Measurements from ENCODE around the gene PRRX1. TPM values are rescaled to one million over a fixed set of nuclear protein-coding genes. Genes with fewer than 3 reads are reported as not detected.

The PRRX1 gene
- total and polyA plus RNA-seq, 2 of the 13 experiments (the other 11 are each of a cell fraction or from before 2014, with no cell fraction given) = not detected

- H3K4me3 ChIP-seq (replicated peaks in 1 of 3; ENCODE audit: insufficient read depth in 1 of 3, low read depth in 2 of 3, low read length in 3 of 3) = no peak overlapping the region
- in situ Hi-C loops (cut with HindIII; ENCODE audit: extremely low pct_ligation_motif_present, low pct_unique_long_range_greater_than_20kb) = no loop called here
- DNase-seq (ENCODE audit: low spot score) (no peak), ATAC-seq (no peak), FAIRE-seq (no peak)
- H3K4me1 ChIP-seq (ENCODE audit: insufficient read depth, low read length) = no peaks in the 10 kb centered on the region
- BruUV-seq (replicated peaks) = no TSS peak
- 47% methylated on average over 2 of the region's 2 CpGs for WGBS (ENCODE audit: low lambda C conversion rate)
- intact Hi-C loops (cut with micrococcal nuclease; ENCODE audit: unreplicated experiment) = no loop called here
- no peak overlapping the region for H3K9ac ChIP-seq (ENCODE audit: insufficient read depth, low read depth, low read length)
- H4K20me1 ChIP-seq (ENCODE audit: insufficient read depth, low read length) = no peaks in the 10 kb centered on the region
- H3K27me3 ChIP-seq (ENCODE audit: control insufficient read depth in 1 of 2, insufficient read depth in 2 of 2, low read length in 2 of 2) = no peaks in the 10 kb centered on the region
- TF ChIP-seq NFIC (IDR thresholded peaks at IDR 0.05; ENCODE audit: low read length) (no peak), MED1 (CRISPR knock-in tag; IDR thresholded peaks at IDR 0.05) (no peak), TOPORS (CRISPR knock-in tag; IDR thresholded peaks at IDR 0.05) (no peak), HHEX (CRISPR knock-in tag; IDR thresholded peaks at IDR 0.05) (no peak), ZNF121 (CRISPR knock-in tag; IDR thresholded peaks at IDR 0.05) (no peak), ZNF24 (IDR thresholded peaks at IDR 0.05) (no peak), ETS1 (CRISPR knock-in tag; IDR thresholded peaks at IDR 0.05) (no peak), BCLAF1 (IDR thresholded peaks at IDR 0.05) (no peak), MTF1 (CRISPR knock-in tag; IDR thresholded peaks at IDR 0.05) (no peak)
- POLR2A ChIA-PET = no interaction called here
- H3K9me3 ChIP-seq (ENCODE audit: low read length) = no peaks in the 10 kb centered on the region
- H3K4me2 ChIP-seq (ENCODE audit: low read depth, low read length) = no peak overlapping the region
- CTCF ChIA-PET (ENCODE audit: low intra/inter-chr PET ratio, low total read pairs) = no interaction called here
- no peak overlapping the region for H2AFZ ChIP-seq (ENCODE audit: low read length)
- no peaks in the 10 kb centered on the region for H3K79me2 ChIP-seq (ENCODE audit: insufficient read depth, low read length)
- no peak overlapping the region for H3K27ac ChIP-seq (ENCODE audit: extremely low read length, insufficient read depth, low read length)
- H3K36me3 ChIP-seq (replicated peaks in 1 of 2; ENCODE audit: control insufficient read depth in 1 of 2, insufficient read depth in 2 of 2, low read length in 2 of 2) = no peaks in the 10 kb centered on the region
Measured at GRCh38 chr1:170732252-170732588, 68.3 kb downstream of the PRRX1 start.

Measured in HepG2 (cell line).